Stimulated activated CD8-positive, alpha-beta memory T cell treated with anti-CD3 and anti-CD28 coated beads, Interleukin-4, amount 100 ng/mL, for 1 hour (primary cell): Measurements from ENCODE around the gene PPP1R18.
A peak's percentile ranks its signal among the peaks of the same experiment; 100 is the strongest.
"Not testable (repeated sequence)": the region's sequence is repeated elsewhere in the genome, so short reads cannot be mapped to it uniquely, and the experiment has no call there.

Experiments used
- DNase-seq, 2 donors: peaks; one replicate each; pipeline ENCODE4 v3.0.0-alpha.2; 2020; ENCODE audit warnings: low read depth in 2 of 2, low spot score in 1 of 2

Gene PPP1R18, protein sequence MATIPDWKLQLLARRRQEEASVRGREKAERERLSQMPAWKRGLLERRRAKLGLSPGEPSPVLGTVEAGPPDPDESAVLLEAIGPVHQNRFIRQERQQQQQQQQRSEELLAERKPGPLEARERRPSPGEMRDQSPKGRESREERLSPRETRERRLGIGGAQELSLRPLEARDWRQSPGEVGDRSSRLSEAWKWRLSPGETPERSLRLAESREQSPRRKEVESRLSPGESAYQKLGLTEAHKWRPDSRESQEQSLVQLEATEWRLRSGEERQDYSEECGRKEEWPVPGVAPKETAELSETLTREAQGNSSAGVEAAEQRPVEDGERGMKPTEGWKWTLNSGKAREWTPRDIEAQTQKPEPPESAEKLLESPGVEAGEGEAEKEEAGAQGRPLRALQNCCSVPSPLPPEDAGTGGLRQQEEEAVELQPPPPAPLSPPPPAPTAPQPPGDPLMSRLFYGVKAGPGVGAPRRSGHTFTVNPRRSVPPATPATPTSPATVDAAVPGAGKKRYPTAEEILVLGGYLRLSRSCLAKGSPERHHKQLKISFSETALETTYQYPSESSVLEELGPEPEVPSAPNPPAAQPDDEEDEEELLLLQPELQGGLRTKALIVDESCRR

GRCh38 chr6:30686009-30686907, at the start of gene PPP1R18:
Gene PPP1R18, minus strand, starts transcription at chr6:30686645. Its CDS starts 627 bp downstream, at chr6:30686018.
- DNase-seq: peak in 1 of 2 donors; percentile 70

GRCh38 chr6:30735668-30736314, 49.3 kb upstream of the PPP1R18 start:
- no peak for DNase-seq

- no peak for DNase-seq
Observed at GRCh38 chr6:30732237-30732943, 45.9 kb upstream of the PPP1R18 start.

DNA sequence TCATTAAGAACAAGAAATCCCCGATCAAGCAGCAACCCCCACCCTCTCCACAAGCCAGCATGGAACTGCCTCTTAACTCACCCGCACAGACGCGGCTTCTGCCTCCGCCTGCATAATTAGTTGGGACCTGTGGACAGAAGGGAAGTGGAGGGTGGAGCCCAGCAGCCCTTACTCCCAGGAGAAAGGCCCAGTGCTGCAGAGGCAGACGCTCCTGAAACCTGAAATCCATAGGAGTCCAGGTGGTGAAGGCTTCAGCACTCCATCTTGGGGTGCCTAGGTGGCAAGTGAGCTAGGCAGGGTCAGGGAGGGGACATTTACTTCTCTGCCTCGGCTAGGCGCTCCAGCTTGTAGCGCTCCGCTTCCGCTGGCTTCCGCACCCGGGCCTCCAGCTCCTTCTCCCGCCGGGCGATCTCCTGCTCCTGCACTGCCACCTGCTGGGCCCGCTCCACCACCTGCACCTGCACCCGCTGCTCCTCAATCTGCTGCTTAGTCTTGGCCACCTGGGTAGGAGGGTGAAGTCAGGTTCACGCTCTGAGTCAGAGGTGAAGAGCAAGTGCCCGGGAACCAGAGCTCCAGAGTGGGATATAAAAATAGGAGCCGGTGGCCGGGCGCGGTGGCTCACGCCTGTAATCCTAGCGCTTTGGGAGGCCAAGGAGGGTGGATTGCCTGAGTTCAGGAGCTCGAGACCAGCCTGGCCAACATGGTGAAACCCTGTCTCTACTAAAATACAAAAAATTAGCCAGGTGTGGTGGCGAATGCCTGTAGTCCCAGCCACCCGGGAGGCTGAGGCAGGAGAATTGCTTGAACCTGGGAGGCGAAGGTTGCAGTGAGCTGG, 44.4 kb upstream of the PPP1R18 start:
- DNase-seq: peak in 1 of 2 donors; percentile 66

GRCh38 chr6:30727920-30728553, 41.6 kb upstream of the PPP1R18 start:
- DNase-seq: no peak

GRCh38 chr6:30726506-30727413, 40.3 kb upstream of the PPP1R18 start:
- DNase-seq: no peak

DNA sequence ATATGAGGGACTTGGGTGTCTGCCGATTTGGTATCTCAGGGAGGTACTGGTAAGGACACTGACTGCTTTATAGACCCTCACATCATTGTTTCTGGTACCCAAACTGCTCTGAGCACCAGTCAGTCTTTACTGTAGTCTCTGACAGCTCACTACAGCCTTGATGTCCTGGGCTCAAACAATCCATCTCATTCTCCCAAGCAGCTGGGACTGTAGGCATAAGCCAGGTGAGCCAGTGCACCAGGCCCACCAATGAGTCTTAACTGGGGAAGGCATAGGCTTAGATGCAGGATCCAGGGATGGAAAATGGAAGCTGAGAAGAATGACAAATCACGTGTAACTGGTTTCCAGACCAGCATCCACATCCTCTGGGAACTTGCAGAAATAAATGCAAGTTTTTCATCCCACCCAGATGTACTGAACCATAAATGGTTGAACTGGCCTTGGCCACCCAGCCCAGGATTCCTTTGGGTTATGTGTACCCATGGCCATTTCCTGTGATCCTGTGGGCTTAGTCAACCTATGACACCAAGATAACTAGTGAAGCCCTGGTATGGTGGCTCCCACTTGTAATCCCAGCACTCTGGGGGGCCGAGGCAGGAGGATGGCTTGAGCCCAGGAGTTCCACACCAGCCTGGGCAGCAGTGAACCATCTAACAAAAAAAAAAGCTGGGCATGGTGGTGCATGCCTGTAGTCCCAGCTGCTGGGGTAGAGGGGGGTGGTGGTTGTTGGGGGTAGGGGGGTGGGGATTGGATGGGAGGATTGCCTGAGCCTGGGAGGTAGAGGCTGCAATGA, 39.5 kb upstream of the PPP1R18 start:
- no peak for DNase-seq

GRCh38 chr6:30724906-30725667, 38.6 kb upstream of the PPP1R18 start:
- DNase-seq: no peak

GRCh38 chr6:30723843-30724741, 37.6 kb upstream of the PPP1R18 start:
- DNase-seq: not testable (repeated sequence)

- not testable (repeated sequence) for DNase-seq
Observed at GRCh38 chr6:30723159-30723842, 36.9 kb upstream of the PPP1R18 start.

DNA sequence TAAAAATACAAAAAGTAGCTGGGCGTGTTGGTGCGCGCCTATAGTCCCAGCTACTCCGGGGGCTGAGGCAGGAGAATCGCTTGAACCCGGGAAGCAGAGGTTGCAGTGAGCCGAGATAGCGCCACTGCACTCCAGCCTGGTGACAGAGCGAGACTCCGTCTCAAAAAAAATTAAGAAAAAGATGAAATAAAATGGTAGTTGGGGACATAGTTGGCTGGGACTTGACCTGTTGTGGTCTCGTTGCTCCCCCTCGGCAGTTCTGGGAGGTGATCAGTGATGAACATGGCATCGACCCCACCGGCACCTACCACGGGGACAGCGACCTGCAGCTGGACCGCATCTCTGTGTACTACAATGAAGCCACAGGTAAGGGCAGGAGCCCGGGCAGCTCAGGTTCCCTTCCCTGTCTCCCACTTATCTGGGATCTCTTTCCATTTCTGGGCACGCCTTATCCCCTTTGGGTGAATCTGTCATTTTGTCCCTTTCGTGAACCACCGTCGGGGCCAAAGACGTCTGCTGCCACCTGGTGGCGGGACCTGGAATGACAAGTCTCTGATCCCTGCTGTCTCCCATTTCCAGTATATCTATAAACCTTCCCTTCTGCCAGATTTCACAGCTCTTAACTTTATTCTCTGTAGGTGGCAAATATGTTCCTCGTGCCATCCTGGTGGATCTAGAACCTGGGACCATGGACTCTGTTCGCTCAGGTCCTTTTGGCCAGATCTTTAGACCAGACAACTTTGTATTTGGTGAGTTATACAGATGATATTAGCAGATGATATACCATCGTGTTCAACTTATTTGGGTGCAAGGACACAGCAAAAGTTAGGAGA, 36.1 kb upstream of the PPP1R18 start:
- peak; percentile 80 to 83 for DNase-seq

- not testable (repeated sequence) for DNase-seq
Observed at GRCh38 chr6:30722025-30722279, 35.5 kb upstream of the PPP1R18 start.

- peak; percentile 90 to 91 for DNase-seq
Observed at GRCh38 chr6:30721198-30722024, 35.0 kb upstream of the PPP1R18 start.
